GM23338 (cell line): Measurements from ENCODE around the gene CRAMP1. TPM values are rescaled to one million over a fixed set of nuclear protein-coding genes. Genes with fewer than 3 reads are reported as not detected.

Source experiments
- ATAC-seq: fragments of 200-7000 bp; cut with Tn5 transposase; 3 replicates; pipeline ENCODE4 v1.9.1; 2020
- DNase-seq: peaks from one replicate; pipeline ENCODE4 v3.0.0-alpha.2; 2015; ENCODE audit warnings: low spot score
- H2AFZ ChIP-seq: fragments of 200-600 bp; sonication (generic); 2 replicates; pipeline ENCODE4 v1.8.0; 2016; ENCODE audit warnings: antibody characterized with exemption, mild to moderate bottlenecking, moderate library complexity
- H3F3A ChIP-seq: fragments of 200-600 bp; sonication (generic); replicated peaks from 2 replicates; pipeline ENCODE4 v1.8.0; 2017; ENCODE audit warnings: antibody characterized with exemption, mixed run types, low read depth
- H3K27ac ChIP-seq: fragments of 200-600 bp; sonication (generic); 2 replicates; pipeline ENCODE4 v1.6.1; 2016; ENCODE audit warnings: low read depth
- H3K27me3 ChIP-seq: fragments of 200-600 bp; sonication (generic); 2 replicates; pipeline ENCODE4 v1.8.0; 2016; ENCODE audit warnings: mild to moderate bottlenecking, mixed run types, moderate library complexity; ENCODE audit not compliant: insufficient read depth
- H3K36me3 ChIP-seq: fragments of 200-600 bp; sonication (generic); 2 replicates; pipeline ENCODE4 v1.8.0; 2016; ENCODE audit warnings: mild to moderate bottlenecking; ENCODE audit not compliant: insufficient read depth
- H3K4me1 ChIP-seq: fragments of 200-600 bp; sonication (generic); 2 replicates; pipeline ENCODE4 v1.8.0; 2016; ENCODE audit warnings: mild to moderate bottlenecking, moderate library complexity; ENCODE audit not compliant: insufficient read depth
- H3K4me2 ChIP-seq: fragments of 200-600 bp; sonication (generic); 2 replicates; pipeline ENCODE4 v1.7.1; 2017; ENCODE audit warnings: mixed run types
- H3K4me3 ChIP-seq: fragments of 200-600 bp; sonication (generic); 2 replicates; pipeline ENCODE4 v1.6.1; 2016; ENCODE audit warnings: mixed run types
- H3K79me2 ChIP-seq: fragments of 200-600 bp; sonication (generic); replicated peaks from 2 replicates; pipeline ENCODE4 v1.8.0; 2017; ENCODE audit warnings: mild to moderate bottlenecking; ENCODE audit not compliant: insufficient read depth
- H3K9me2 ChIP-seq: fragments of 200-600 bp; sonication (generic); 2 replicates; pipeline ENCODE4 v1.8.0; 2017; ENCODE audit not compliant: insufficient read depth
- H4K20me1 ChIP-seq: fragments of 200-600 bp; sonication (generic); replicated peaks from 2 replicates; pipeline ENCODE4 v1.8.0; 2017; ENCODE audit warnings: mild to moderate bottlenecking; ENCODE audit not compliant: insufficient read depth
- H3K27ac Mint-ChIP-seq: 2 replicates; pipeline ENCODE4 v1.8.0; 2020; ENCODE audit warnings: inconsistent platforms, mild to moderate bottlenecking, moderate library complexity, mixed read lengths
- H3K27me3 Mint-ChIP-seq: 3 replicates; pipeline ENCODE4 v1.8.0; 2022; ENCODE audit warnings: low read depth, mild to moderate bottlenecking, moderate library complexity, mixed read lengths, inconsistent platforms; ENCODE audit not compliant: insufficient read depth, poor library complexity
- H3K36me3 Mint-ChIP-seq: 3 replicates; pipeline ENCODE4 v1.8.0; 2021; ENCODE audit warnings: low read depth, mild to moderate bottlenecking, inconsistent platforms, moderate library complexity, mixed read lengths
- H3K4me1 Mint-ChIP-seq: 3 replicates; pipeline ENCODE4 v1.8.0; 2020; ENCODE audit warnings: mild to moderate bottlenecking, inconsistent platforms, mixed read lengths
- H3K4me3 Mint-ChIP-seq: 3 replicates; pipeline ENCODE4 v1.8.0; 2021; ENCODE audit warnings: moderate library complexity, mild to moderate bottlenecking, inconsistent platforms, mixed read lengths
- H3K9me3 Mint-ChIP-seq: 3 replicates; pipeline ENCODE4 v1.8.0; 2020; ENCODE audit warnings: moderate library complexity, mild to moderate bottlenecking, inconsistent platforms, mixed read lengths
- JUNB ChIP-seq: IDR thresholded peaks from one replicate; pipeline ENCODE4 v1.6.1; 2016; ENCODE audit warnings: antibody characterized with exemption; ENCODE audit not compliant: unreplicated experiment
- POLR2AphosphoS5 ChIP-seq: IDR thresholded peaks from 2 replicates; pipeline ENCODE4 v1.6.1; 2016; ENCODE audit warnings: antibody characterized with exemption, low read depth
- ZNF114 ChIP-seq: fragments of 250-450 bp; sonication (Bioruptor Pico); IDR thresholded peaks from 2 replicates; pipeline ENCODE4 v1.5.0; 2020; ENCODE audit warnings: mild to moderate bottlenecking, moderate library complexity
- polyA plus RNA-seq: library from polyadenylated mRNA; unstranded; fragments of >200 nt; fragmentation: Nextera tagmentation; extraction: Ambion mirVana; gene quantifications from 2 replicates; pipeline ENCODE4 v1.2.1, GENCODE V29; 2016
- total RNA-seq: library from RNA; depleted of rRNA; stranded (reverse); fragments of >200 nt; shearing (Covaris generic); gene quantifications from 2 replicates; pipeline ENCODE4 v1.2.3, GENCODE V29; 2014
- TF ChIP-seq, protein P1 (sequence below): IDR thresholded peaks from 2 replicates; pipeline ENCODE4 v1.6.1; 2016; ENCODE audit warnings: antibody characterized with exemption
- TF ChIP-seq, protein P2 (sequence below): fragments of 250-450 bp; sonication (Bioruptor Pico); IDR thresholded peaks from 2 replicates; pipeline ENCODE4 v1.5.0; 2020; ENCODE audit warnings: mild to moderate bottlenecking, moderate library complexity
- TF ChIP-seq, protein P3 (sequence below): IDR thresholded peaks from one replicate; pipeline ENCODE4 v1.6.1; 2018; ENCODE audit warnings: antibody characterized with exemption; ENCODE audit not compliant: unreplicated experiment

Gene CRAMP1
- total and polyA plus RNA-seq, 2 experiments from 2014 or later = 3.4 to 16.7 TPM

DNA sequence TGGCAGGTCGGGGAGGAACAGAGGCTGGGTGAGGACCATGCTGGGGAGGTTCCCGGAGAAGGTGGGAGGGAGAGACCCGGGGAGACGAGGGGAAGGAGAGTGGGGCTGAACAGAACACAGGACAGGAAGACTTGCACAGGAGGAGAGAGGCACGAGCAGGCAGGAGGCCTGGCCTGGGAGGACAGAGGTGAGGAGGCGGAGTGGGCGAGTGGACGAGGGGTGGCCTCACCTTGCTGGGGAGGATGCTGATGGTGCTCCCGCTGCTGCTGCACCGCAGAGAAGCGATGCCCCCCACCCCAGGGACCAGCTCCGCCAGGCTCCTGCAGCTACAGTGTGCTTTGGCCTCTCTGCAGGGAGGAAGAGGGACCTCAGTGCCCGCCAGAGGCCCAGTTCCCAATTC, 44.2 kb upstream of the CRAMP1 start:
- H3K27ac Mint-ChIP-seq = no peak overlapping the region
- H2AFZ ChIP-seq = no peak overlapping the region
- H3K79me2 ChIP-seq = no peaks in the 10 kb centered on the region
- H3K4me1 ChIP-seq = no peaks in the 10 kb centered on the region
- H3K27ac ChIP-seq = no peak overlapping the region
- no peak for ATAC-seq
- no peaks in the 10 kb centered on the region for H3F3A ChIP-seq
- no peaks in the 10 kb centered on the region for H3K27me3 ChIP-seq
- H3K4me3 Mint-ChIP-seq = no peak overlapping the region
- H4K20me1 ChIP-seq = no peaks in the 10 kb centered on the region
- TF ChIP-seq ZNF114 (no peak), POLR2AphosphoS5 (no peak)
- TF ChIP-seq, protein P1, sequence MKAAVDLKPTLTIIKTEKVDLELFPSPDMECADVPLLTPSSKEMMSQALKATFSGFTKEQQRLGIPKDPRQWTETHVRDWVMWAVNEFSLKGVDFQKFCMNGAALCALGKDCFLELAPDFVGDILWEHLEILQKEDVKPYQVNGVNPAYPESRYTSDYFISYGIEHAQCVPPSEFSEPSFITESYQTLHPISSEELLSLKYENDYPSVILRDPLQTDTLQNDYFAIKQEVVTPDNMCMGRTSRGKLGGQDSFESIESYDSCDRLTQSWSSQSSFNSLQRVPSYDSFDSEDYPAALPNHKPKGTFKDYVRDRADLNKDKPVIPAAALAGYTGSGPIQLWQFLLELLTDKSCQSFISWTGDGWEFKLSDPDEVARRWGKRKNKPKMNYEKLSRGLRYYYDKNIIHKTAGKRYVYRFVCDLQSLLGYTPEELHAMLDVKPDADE = no peak
- no peak overlapping the region for H3K4me3 ChIP-seq
- no peaks in the 10 kb centered on the region for H3K36me3 ChIP-seq
- no peaks in the 10 kb centered on the region for H3K9me3 Mint-ChIP-seq
- DNase-seq = no peak
- peaks cover 9% of the 10 kb centered on the region for H3K36me3 Mint-ChIP-seq
- H3K27me3 Mint-ChIP-seq = peaks cover 4% of the 10 kb centered on the region
- H3K4me2 ChIP-seq = no peak overlapping the region
- H3K4me1 Mint-ChIP-seq = peaks cover 3% of the 10 kb centered on the region; the same call in 2 of the 3 replicates
- H3K9me2 ChIP-seq = no peaks in the 10 kb centered on the region

DNA sequence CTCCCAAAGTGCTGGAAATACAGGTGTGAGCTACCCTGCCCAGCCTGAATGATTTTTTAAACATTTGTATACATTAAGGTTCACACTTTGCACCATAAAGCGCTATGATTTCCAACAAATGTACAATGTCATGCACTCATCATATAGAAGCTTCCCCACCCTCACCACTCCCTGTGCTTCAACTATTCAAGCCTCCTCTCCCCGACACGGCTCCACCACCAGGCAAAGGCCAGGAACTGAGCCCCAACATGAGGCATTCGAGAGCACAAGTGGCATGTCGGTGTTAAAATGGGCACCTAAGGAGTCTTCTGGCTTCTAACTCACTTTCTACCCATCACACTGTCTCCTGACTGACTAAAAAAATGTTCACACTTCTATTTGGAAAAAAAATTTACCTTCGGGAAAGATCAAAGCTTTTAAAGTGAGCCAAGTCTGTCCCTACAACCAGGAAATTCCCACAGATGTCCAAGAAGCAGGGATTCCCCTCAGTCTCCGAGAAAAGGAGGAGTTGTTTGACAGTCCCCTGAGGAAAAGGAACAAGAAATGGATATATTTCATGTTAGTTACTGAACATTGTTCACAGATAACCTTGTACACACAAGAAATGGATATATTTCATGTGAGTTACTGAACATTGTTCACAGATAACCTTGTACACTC, 41.0 kb upstream of the CRAMP1 start:
- no peak overlapping the region for H3K4me3 ChIP-seq
- no peak overlapping the region for H2AFZ ChIP-seq
- H3K4me2 ChIP-seq = no peak overlapping the region
- H3K36me3 ChIP-seq = no peaks in the 10 kb centered on the region
- H3K27ac ChIP-seq = no peak overlapping the region
- no peak overlapping the region for H3K27ac Mint-ChIP-seq
- no peaks in the 10 kb centered on the region for H3K4me1 ChIP-seq
- H3K79me2 ChIP-seq = no peaks in the 10 kb centered on the region
- no peaks in the 10 kb centered on the region for H4K20me1 ChIP-seq
- peaks cover 4% of the 10 kb centered on the region for H3K27me3 Mint-ChIP-seq
- ATAC-seq = no peak
- no peaks in the 10 kb centered on the region for H3K4me1 Mint-ChIP-seq
- peaks cover 13% of the 10 kb centered on the region for H3K36me3 Mint-ChIP-seq
- no peak overlapping the region for H3K4me3 Mint-ChIP-seq
- H3K27me3 ChIP-seq = no peaks in the 10 kb centered on the region
- H3F3A ChIP-seq = no peaks in the 10 kb centered on the region
- peaks cover 4% of the 10 kb centered on the region; the same call in 1 of the 3 replicates for H3K9me3 Mint-ChIP-seq
- no peaks in the 10 kb centered on the region for H3K9me2 ChIP-seq
- DNase-seq = no peak
- TF ChIP-seq, protein P2, sequence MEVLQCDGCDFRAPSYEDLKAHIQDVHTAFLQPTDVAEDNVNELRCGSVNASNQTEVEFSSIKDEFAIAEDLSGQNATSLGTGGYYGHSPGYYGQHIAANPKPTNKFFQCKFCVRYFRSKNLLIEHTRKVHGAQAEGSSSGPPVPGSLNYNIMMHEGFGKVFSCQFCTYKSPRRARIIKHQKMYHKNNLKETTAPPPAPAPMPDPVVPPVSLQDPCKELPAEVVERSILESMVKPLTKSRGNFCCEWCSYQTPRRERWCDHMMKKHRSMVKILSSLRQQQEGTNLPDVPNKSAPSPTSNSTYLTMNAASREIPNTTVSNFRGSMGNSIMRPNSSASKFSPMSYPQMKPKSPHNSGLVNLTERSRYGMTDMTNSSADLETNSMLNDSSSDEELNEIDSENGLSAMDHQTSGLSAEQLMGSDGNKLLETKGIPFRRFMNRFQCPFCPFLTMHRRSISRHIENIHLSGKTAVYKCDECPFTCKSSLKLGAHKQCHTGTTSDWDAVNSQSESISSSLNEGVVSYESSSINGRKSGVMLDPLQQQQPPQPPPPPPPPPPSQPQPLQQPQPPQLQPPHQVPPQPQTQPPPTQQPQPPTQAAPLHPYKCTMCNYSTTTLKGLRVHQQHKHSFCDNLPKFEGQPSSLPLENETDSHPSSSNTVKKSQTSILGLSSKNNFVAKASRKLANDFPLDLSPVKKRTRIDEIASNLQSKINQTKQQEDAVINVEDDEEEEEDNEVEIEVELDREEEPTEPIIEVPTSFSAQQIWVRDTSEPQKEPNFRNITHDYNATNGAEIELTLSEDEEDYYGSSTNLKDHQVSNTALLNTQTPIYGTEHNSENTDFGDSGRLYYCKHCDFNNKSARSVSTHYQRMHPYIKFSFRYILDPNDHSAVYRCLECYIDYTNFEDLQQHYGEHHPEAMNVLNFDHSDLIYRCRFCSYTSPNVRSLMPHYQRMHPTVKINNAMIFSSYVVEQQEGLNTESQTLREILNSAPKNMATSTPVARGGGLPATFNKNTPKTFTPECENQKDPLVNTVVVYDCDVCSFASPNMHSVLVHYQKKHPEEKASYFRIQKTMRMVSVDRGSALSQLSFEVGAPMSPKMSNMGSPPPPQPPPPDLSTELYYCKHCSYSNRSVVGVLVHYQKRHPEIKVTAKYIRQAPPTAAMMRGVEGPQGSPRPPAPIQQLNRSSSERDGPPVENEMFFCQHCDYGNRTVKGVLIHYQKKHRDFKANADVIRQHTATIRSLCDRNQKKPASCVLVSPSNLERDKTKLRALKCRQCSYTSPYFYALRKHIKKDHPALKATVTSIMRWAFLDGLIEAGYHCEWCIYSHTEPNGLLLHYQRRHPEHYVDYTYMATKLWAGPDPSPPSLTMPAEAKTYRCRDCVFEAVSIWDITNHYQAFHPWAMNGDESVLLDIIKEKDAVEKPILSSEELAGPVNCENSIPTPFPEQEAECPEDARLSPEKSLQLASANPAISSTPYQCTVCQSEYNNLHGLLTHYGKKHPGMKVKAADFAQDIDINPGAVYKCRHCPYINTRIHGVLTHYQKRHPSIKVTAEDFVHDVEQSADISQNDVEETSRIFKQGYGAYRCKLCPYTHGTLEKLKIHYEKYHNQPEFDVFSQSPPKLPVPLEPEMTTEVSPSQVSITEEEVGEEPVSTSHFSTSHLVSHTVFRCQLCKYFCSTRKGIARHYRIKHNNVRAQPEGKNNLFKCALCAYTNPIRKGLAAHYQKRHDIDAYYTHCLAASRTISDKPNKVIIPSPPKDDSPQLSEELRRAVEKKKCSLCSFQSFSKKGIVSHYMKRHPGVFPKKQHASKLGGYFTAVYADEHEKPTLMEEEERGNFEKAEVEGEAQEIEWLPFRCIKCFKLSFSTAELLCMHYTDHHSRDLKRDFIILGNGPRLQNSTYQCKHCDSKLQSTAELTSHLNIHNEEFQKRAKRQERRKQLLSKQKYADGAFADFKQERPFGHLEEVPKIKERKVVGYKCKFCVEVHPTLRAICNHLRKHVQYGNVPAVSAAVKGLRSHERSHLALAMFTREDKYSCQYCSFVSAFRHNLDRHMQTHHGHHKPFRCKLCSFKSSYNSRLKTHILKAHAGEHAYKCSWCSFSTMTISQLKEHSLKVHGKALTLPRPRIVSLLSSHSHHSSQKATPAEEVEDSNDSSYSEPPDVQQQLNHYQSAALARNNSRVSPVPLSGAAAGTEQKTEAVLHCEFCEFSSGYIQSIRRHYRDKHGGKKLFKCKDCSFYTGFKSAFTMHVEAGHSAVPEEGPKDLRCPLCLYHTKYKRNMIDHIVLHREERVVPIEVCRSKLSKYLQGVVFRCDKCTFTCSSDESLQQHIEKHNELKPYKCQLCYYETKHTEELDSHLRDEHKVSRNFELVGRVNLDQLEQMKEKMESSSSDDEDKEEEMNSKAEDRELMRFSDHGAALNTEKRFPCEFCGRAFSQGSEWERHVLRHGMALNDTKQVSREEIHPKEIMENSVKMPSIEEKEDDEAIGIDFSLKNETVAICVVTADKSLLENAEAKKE (CRISPR knock-in tag) = no peak
- no peak for TF ChIP-seq JUNB
- TF ChIP-seq, protein P1 = no peak
- TF ChIP-seq, protein P3, sequence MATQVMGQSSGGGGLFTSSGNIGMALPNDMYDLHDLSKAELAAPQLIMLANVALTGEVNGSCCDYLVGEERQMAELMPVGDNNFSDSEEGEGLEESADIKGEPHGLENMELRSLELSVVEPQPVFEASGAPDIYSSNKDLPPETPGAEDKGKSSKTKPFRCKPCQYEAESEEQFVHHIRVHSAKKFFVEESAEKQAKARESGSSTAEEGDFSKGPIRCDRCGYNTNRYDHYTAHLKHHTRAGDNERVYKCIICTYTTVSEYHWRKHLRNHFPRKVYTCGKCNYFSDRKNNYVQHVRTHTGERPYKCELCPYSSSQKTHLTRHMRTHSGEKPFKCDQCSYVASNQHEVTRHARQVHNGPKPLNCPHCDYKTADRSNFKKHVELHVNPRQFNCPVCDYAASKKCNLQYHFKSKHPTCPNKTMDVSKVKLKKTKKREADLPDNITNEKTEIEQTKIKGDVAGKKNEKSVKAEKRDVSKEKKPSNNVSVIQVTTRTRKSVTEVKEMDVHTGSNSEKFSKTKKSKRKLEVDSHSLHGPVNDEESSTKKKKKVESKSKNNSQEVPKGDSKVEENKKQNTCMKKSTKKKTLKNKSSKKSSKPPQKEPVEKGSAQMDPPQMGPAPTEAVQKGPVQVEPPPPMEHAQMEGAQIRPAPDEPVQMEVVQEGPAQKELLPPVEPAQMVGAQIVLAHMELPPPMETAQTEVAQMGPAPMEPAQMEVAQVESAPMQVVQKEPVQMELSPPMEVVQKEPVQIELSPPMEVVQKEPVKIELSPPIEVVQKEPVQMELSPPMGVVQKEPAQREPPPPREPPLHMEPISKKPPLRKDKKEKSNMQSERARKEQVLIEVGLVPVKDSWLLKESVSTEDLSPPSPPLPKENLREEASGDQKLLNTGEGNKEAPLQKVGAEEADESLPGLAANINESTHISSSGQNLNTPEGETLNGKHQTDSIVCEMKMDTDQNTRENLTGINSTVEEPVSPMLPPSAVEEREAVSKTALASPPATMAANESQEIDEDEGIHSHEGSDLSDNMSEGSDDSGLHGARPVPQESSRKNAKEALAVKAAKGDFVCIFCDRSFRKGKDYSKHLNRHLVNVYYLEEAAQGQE = no peak
